Measurements from ENCODE around the gene LSP1. TPM values are rescaled to one million over a fixed set of nuclear protein-coding genes. Genes with fewer than 3 reads are reported as not detected.

Gene LSP1
- total RNA-seq, 3 donors from 2014 or later, result 21.4 to 36.0 (median 23.6) TPM

- TF ChIP-seq, protein P1, sequence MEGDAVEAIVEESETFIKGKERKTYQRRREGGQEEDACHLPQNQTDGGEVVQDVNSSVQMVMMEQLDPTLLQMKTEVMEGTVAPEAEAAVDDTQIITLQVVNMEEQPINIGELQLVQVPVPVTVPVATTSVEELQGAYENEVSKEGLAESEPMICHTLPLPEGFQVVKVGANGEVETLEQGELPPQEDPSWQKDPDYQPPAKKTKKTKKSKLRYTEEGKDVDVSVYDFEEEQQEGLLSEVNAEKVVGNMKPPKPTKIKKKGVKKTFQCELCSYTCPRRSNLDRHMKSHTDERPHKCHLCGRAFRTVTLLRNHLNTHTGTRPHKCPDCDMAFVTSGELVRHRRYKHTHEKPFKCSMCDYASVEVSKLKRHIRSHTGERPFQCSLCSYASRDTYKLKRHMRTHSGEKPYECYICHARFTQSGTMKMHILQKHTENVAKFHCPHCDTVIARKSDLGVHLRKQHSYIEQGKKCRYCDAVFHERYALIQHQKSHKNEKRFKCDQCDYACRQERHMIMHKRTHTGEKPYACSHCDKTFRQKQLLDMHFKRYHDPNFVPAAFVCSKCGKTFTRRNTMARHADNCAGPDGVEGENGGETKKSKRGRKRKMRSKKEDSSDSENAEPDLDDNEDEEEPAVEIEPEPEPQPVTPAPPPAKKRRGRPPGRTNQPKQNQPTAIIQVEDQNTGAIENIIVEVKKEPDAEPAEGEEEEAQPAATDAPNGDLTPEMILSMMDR (IDR thresholded peaks at IDR 0.05), result no peak
- TF ChIP-seq POLR2A (IDR thresholded peaks at IDR 0.05) (no peak), POLR2AphosphoS5 (IDR thresholded peaks at IDR 0.05) (no peak)
- Histone ChIP-seq H3K36me3 (no peaks in the 10 kb centered on the region), H3K4me3 (no peak overlapping the region), H3K4me1 (peaks cover 11 to 14% of the 10 kb centered on the region in 2 donors), H3K9me3 (no peaks in the 10 kb centered on the region), H3K27ac (no peak overlapping the region), H3K27me3 (no peaks in the 10 kb centered on the region)
- no peak for DNase-seq (ENCODE audit: low spot score in 2 of 2)
- intact Hi-C loops (cut with DNase I; ENCODE audit: low total_unique reads), result no loop called here
Measured at GRCh38 chr11:1825039-1825740, 27.7 kb upstream of the LSP1 start.

DNA sequence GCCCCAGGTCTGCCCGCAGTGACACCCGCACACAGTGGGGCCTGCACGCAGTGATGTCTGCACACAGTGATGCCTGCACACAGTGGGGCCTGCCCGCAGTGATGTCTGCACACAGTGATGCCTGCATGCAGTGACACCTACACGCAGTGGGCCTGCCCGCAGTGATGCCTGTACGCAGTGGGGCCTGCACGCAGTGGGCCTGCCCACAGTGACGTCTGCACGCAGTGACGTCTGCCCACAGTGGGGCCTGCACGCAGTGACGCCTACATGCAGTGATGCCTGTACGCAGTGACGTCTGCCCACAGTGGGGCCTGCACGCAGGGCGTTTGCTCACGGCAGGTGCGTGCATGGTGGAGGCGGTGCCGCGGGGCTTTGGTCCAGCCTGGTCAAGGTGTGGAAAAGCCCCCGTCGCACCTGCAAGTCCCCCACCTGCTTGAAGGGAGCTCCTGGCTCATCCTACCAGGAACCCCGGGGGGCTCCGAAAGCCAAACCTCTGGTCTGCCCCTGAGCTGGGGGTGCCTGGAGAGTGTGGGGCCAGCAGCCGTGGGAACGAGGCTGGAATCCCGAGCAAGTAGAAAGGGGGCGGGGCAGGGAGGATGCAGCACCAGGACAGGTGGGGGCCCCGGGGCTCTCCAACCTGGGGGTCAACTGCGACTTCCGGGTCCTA is 27.0 kb upstream of the LSP1 start:
- TF ChIP-seq, protein P1 (IDR thresholded peaks at IDR 0.05), result no peak
- no peak for TF ChIP-seq POLR2A (IDR thresholded peaks at IDR 0.05)
- intact Hi-C loops (cut with DNase I; ENCODE audit: low total_unique reads), result no loop called here
- peak overlapping the region; percentile 76 to 85 for H3K27ac ChIP-seq

DNA sequence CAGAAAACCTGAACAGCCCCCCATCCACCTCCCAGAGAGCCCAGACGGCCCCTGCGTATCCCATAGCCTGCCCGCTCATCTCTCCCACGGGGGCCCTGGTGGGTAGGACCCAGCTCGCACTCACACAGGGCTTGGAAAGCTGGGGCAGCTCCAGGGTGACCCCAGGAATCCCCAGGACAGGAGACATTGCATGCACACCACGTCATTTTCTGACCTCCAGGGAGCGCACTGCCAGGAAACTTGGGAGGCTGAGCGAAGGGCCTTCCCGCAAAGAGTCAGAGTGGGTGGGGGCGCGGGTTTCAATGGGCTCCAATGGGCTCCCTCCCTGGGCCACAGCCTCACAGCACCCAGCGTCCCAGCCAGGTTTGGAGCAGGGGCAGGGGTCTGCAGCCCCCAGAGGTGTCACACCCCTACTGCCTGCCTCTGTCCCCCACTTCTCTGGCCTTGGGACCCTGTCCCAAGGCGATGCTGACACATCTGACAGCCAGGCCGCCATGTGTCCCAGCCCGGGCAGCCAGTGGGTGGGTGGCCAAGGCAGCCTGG is 26.3 kb upstream of the LSP1 start:
- peaks cover 15 to 18% of the 10 kb centered on the region in 2 donors for H3K4me1 ChIP-seq
- peak in 1 of 3 donors; percentile 37 for TF ChIP-seq POLR2AphosphoS5 (IDR thresholded peaks at IDR 0.05)
- TF ChIP-seq, protein P1 (IDR thresholded peaks at IDR 0.05), result no peak
- TF ChIP-seq POLR2A (IDR thresholded peaks at IDR 0.05), result no peak
- H3K4me3 ChIP-seq, result peak overlapping the region in 1 of 3 donors; percentile 34
- H3K27me3 ChIP-seq, result no peaks in the 10 kb centered on the region
- peak in 1 of 2 donors; percentile 68 for DNase-seq (ENCODE audit: low spot score in 2 of 2)
- H3K36me3 ChIP-seq, result no peaks in the 10 kb centered on the region
- H3K9me3 ChIP-seq, result no peaks in the 10 kb centered on the region
- intact Hi-C loops (cut with DNase I; ENCODE audit: low total_unique reads), result no loop called here
- H3K27ac ChIP-seq, result peak overlapping the region; percentile 76 to 85

More for the DNA sequence above, 27.0 kb upstream of the LSP1 start:
- H3K36me3 ChIP-seq, result no peaks in the 10 kb centered on the region
- H3K4me1 ChIP-seq, result peaks cover 11 to 18% of the 10 kb centered on the region in 2 donors
- H3K9me3 ChIP-seq, result no peaks in the 10 kb centered on the region
- H3K27me3 ChIP-seq, result no peaks in the 10 kb centered on the region
- no peak overlapping the region for H3K4me3 ChIP-seq
- no peak for DNase-seq (ENCODE audit: low spot score in 2 of 2)

DNA sequence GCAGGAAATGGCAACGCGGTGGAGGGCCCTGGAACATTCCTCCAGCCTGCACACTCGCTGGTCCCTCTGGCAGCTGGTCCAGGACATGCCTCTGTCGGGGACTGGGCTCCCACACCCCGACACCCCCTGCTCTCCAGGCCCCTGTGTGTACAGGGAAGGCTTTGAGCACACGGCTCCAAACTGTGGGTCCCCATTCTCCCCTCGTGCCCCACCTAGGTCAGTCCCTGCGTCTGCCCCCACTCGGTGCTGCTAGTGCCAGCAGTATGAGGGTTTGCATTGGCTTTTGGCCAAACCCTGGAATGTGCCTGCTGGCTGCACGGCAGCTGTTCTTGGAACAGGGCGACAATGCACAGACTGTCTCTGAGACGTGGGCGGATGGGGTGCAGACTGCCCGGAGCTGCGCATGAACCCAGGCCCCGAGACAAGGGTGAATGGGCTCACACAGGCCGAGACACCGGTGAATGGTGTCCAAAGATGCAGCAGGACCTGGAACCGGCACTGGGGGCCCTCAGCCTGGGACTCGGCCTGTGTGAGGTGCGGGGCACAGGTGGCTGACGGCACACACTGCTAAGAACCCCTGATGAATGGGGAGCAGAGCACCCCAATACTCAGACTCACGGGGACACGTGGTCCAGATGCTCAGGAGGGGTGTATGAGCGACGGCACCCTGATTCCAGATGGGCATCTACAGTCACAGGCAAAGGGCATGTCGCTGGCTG is 25.6 kb upstream of the LSP1 start:
- TF ChIP-seq POLR2A (IDR thresholded peaks at IDR 0.05) (no peak), POLR2AphosphoS5 (IDR thresholded peaks at IDR 0.05) (peak; percentile 62 to 90 (median 85))
- TF ChIP-seq, protein P1 (IDR thresholded peaks at IDR 0.05), result peak in 1 of 3 donors; percentile 21
- Histone ChIP-seq H3K27me3 (no peaks in the 10 kb centered on the region), H3K4me1 (peaks cover 19 to 22% of the 10 kb centered on the region in 2 donors), H3K4me3 (peak overlapping the region in 1 of 3 donors; percentile 34), H3K36me3 (no peaks in the 10 kb centered on the region), H3K9me3 (no peaks in the 10 kb centered on the region), H3K27ac (peak overlapping the region; percentile 76 to 85)
- intact Hi-C loops (cut with DNase I; ENCODE audit: low total_unique reads), result no loop called here
- peak; percentile 85 to 95 for DNase-seq (ENCODE audit: low spot score in 2 of 2)
